ENCODE results near the gene ATP10A. TPM values are rescaled to one million over a fixed set of nuclear protein-coding genes. Genes with fewer than 3 reads are reported as not detected.
"Not testable (repeated sequence)": the region's sequence is repeated elsewhere in the genome, so short reads cannot be mapped to it uniquely, and the experiment has no call there.

Gene ATP10A
- total RNA-seq, 1 donor from 2014 or later, result 44.4 TPM

GRCh38 chr15:25862472-25863110, 536 bp downstream of the ATP10A start:
- Mint-ChIP-seq H3K9me3 (no peaks in the 10 kb centered on the region), H3K27me3 (ENCODE audit: low read depth) (peaks cover 11% of the 10 kb centered on the region), H3K27ac (peak overlapping the region; percentile 88), H3K4me3 (ENCODE audit: low read depth) (peak overlapping the region; percentile 92), H3K4me1 (ENCODE audit: low read depth) (peaks cover 40% of the 10 kb centered on the region), H3K36me3 (ENCODE audit: low read depth) (peaks cover 33% of the 10 kb centered on the region)
- intact Hi-C loops (cut with micrococcal nuclease), result loop anchor here (1.0 to 10.0 kb wide), 5 partner anchors 16 to 425 kb away; partner anchors contain the start of gene UBE3A
- DNase-seq (ENCODE audit: low spot score), result peak; percentile 34

DNA sequence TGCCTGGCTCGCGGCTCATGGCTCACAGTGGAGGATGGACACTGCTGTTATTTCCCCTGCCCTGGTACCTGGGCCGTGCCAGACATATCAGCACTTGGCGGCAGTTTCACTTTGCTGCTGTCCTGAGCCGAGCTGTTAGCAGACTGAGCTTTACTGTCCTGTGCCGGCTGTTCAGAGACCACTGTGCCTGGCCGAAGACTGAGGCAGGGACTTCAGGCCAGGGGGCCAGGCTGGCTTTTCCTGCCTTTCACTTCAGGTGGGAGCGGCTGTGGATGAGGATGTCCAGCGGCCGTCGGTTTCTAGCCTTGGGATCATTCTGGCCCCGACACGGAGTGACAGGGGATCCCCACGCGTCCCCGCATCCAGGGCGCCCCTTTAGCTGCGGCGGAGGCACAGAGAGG, 1.1 kb downstream of the ATP10A start:
- intact Hi-C loops (cut with micrococcal nuclease), result loop anchor here (2.0 to 10.0 kb wide), 4 partner anchors 15 to 425 kb away; partner anchors contain the start of gene UBE3A
- Mint-ChIP-seq H3K36me3 (ENCODE audit: low read depth) (peaks cover 38% of the 10 kb centered on the region), H3K27me3 (ENCODE audit: low read depth) (peaks cover 11% of the 10 kb centered on the region), H3K9me3 (no peaks in the 10 kb centered on the region), H3K4me3 (ENCODE audit: low read depth) (peak overlapping the region; percentile 92), H3K27ac (peak overlapping the region; percentile 92), H3K4me1 (ENCODE audit: low read depth) (peaks cover 42% of the 10 kb centered on the region)
- no peak for DNase-seq (ENCODE audit: low spot score)

DNA sequence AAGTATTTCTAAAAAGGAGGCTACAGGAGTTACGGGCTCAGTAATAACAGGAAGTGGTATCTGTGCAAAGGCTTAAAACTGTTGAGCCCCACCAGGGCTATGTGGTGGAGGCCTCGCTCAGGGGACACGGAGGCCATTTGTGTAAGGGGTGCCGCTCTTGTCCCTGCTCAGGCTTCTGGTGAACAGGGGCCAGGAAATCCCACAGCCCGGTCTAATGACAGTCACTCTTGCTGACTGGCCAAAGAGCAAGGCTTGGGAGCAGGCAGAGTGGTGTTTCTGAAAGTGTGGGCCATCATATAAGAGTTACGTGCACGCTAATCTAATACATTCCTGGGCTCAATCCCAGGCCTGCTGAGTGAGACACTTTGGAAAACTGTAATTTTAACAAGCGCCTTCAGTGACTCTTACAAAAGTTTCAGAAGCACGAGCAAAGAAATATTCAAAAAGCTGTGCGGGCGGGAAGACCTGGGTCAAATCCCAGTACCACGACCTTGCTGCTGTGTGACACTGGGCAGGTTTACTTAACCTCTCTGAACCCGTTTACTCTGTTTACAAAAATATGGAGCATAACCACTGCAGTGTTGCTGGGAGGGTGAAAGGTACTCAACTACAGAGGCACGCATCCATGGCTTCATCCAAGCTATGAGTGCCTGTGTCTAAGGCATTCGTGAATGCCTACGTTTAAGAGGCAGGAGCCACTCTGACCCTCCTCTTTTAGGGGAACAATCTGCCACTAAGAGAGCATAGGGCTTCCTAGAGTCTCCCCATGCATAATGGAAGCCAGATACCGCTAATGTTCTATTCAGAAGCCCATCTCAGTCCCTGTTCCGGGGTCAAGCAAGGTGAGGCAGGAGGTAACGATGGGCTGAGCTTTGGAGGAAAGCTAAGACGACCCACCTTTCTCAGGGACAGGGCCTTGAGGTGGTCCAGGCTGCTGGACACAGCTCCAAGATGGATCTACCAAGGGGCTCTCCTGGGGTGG, 2.0 kb downstream of the ATP10A start:
- no peaks in the 10 kb centered on the region for H3K9me3 Mint-ChIP-seq
- intact Hi-C loops (cut with micrococcal nuclease), result loop anchor here (5.0 to 10.0 kb wide), 3 partner anchors 71 to 424 kb away; partner anchors contain the start of gene UBE3A

GRCh38 chr15:25859838-25860645, 3.1 kb downstream of the ATP10A start:
- H3K27ac Mint-ChIP-seq, result peak overlapping the region; percentile 92
- H3K9me3 Mint-ChIP-seq, result peaks cover 4% of the 10 kb centered on the region
- peak overlapping the region; percentile 92 for H3K4me3 Mint-ChIP-seq (ENCODE audit: low read depth)
- H3K27me3 Mint-ChIP-seq (ENCODE audit: low read depth), result no peaks in the 10 kb centered on the region
- peaks cover 59% of the 10 kb centered on the region for H3K4me1 Mint-ChIP-seq (ENCODE audit: low read depth)
- intact Hi-C loops (cut with micrococcal nuclease), result loop anchor here (1.0 to 10.0 kb wide), 4 partner anchors 9 to 423 kb away; partner anchors contain the start of gene UBE3A
- peaks cover 58% of the 10 kb centered on the region for H3K36me3 Mint-ChIP-seq (ENCODE audit: low read depth)
- DNase-seq (ENCODE audit: low spot score), result peak; percentile 29

More for the DNA sequence above, 2.0 kb downstream of the ATP10A start:
- H3K27ac Mint-ChIP-seq, result peak overlapping the region; percentile 92
- H3K27me3 Mint-ChIP-seq (ENCODE audit: low read depth), result peaks cover 3% of the 10 kb centered on the region
- peak; percentile 35 for DNase-seq (ENCODE audit: low spot score)
- H3K4me3 Mint-ChIP-seq (ENCODE audit: low read depth), result peak overlapping the region; percentile 92
- peaks cover 47% of the 10 kb centered on the region for H3K36me3 Mint-ChIP-seq (ENCODE audit: low read depth)
- peaks cover 50% of the 10 kb centered on the region for H3K4me1 Mint-ChIP-seq (ENCODE audit: low read depth)

DNA sequence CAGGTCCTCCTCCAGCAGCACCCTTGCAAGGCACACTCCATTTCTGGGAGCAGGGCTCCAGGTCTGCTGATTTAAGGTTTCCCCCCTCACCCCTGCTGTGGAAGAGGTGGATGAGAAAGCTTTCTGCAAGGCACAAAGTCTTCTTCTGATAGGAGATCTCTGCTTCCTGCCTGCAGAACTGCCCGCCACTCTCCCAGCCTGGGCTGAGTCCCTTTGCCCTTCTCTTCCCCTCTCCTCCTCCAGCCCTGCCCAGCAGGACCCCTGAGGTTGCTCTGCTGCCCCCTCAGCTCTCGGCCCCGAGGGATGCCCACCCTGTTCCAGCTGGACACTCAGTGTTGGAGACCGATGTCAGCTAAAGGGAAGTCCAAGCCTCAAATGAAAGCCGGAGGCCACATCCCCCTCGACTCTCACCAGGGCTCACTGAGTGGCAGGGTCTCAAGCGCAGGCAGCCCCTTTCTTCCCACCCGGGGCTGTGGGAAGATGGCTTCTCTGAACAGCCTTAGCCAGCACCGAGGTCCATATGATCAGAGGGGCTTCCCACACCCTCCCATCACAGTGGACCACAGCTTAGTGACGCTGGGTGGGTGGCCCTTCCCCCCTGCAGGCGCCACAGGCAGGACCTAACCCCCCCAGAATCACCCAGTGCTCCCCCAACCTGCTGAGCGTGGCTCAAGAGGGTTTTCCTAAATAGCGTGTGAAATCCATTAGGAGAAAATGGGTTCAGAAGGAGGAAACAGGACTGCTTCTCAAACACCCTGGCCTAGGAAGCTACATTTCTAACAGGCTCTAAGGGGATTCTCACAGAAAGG, 4.0 kb downstream of the ATP10A start:
- no peaks in the 10 kb centered on the region for H3K27me3 Mint-ChIP-seq (ENCODE audit: low read depth)
- no peak for DNase-seq (ENCODE audit: low spot score)
- peak overlapping the region; percentile 92 for H3K27ac Mint-ChIP-seq
- H3K9me3 Mint-ChIP-seq, result peaks cover 4% of the 10 kb centered on the region
- H3K36me3 Mint-ChIP-seq (ENCODE audit: low read depth), result peaks cover 66% of the 10 kb centered on the region
- H3K4me3 Mint-ChIP-seq (ENCODE audit: low read depth), result peak overlapping the region; percentile 92
- peaks cover 67% of the 10 kb centered on the region for H3K4me1 Mint-ChIP-seq (ENCODE audit: low read depth)
- intact Hi-C loops (cut with micrococcal nuclease), result loop anchor here (1.0 kb wide), 1 partner anchor 8 kb away; no protein-coding TSS in a partner anchor

DNA sequence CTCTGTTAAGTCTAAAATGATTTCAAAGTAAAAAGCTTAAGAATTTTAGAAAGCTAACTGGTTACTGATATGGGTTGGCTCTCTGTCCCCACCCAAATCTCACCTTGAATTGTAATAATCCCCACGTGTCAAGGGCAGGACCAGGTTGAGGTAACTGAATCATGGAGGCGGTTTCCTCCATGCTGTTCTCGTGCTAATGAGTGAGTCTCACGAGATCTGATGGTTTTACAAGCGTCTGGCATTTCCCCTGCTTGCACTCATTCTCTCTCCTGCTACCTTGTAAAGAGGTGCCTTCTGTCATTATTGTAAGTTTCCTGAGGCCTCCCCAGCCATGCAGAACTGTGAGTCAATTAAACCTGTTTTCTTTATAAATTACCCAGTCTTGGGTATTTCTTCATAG, 7.1 kb downstream of the ATP10A start:
- DNase-seq (ENCODE audit: low spot score); intact Hi-C loops (cut with micrococcal nuclease); H3K9me3 Mint-ChIP-seq; H3K4me3 Mint-ChIP-seq (ENCODE audit: low read depth); H3K27me3 Mint-ChIP-seq (ENCODE audit: low read depth): not testable (repeated sequence)
- peaks cover 76% of the 10 kb centered on the region for H3K36me3 Mint-ChIP-seq (ENCODE audit: low read depth)
- H3K4me1 Mint-ChIP-seq (ENCODE audit: low read depth), result peaks cover 83% of the 10 kb centered on the region
- peak overlapping the region; percentile 56 for H3K27ac Mint-ChIP-seq

DNA sequence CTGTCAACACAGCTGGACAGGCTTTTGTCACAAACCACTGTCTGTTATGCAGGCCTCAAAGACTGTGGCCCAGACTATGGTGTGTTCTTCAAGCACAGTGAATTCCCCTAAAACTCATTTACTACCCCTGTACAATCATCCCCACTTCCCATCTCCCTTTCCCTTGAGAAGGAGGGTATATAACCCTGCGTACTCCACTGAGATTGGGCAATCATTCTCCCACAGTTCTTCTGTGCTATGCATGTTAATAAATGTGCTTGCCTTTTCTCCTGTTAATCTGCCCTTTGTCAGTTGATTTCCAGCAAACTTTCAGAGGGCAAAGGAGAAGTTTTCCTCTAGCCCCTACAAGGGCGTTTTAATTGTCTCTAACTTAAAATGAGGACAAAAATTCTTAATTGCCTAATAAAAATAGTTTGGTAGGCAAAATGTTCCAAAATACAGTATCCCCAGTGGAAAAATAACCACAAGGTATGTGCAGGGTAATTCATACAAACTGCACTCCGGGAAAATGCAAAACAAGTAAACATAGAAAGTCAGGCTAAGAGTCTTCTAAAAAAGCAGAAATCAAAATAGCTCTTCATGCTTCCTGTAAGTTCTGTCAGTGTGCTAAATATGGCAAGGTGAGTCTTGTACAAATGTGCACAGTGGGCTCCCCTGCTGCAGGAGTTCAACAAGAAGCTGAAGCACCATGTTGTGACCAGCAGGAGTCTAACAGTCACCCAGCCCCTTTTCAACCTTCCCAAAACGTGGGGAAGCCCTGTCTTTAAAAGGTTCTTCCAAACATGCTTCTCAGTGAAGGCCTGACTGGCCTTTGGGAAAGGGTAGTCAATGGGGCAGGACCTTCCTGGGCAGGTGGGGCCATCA, 10.2 kb downstream of the ATP10A start:
- no peak for DNase-seq (ENCODE audit: low spot score)
- Mint-ChIP-seq H3K27ac (peak overlapping the region; percentile 84), H3K9me3 (peaks cover 4% of the 10 kb centered on the region), H3K36me3 (ENCODE audit: low read depth) (peaks cover 54% of the 10 kb centered on the region), H3K4me3 (ENCODE audit: low read depth) (peak overlapping the region; percentile 49), H3K27me3 (ENCODE audit: low read depth) (no peaks in the 10 kb centered on the region), H3K4me1 (ENCODE audit: low read depth) (peaks cover 77% of the 10 kb centered on the region)
- intact Hi-C loops (cut with micrococcal nuclease), result no loop called here

DNA sequence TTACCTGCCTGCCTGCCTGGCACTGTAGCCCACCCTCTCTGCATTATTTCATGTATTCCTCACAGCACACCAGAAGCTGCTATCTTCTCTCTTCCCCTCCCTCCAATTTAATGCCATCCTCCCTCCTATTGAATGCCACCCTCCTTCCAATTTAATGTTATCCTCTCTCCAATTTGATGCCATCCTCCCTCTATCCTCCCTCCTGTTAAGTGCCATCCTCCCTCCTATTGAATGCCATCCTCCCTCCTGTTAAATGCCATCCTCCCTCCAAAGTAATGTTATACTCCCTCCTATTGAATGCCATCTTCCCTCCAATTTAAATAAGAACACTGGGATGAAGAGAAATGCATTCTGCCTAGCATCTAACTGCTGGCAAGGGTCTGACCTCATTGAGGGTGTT, 11.1 kb downstream of the ATP10A start:
- Mint-ChIP-seq H3K4me3 (ENCODE audit: low read depth) (peak overlapping the region; percentile 49), H3K9me3 (peaks cover 4% of the 10 kb centered on the region), H3K36me3 (ENCODE audit: low read depth) (peaks cover 47% of the 10 kb centered on the region), H3K27ac (peak overlapping the region; percentile 84), H3K27me3 (ENCODE audit: low read depth) (no peaks in the 10 kb centered on the region), H3K4me1 (ENCODE audit: low read depth) (peaks cover 81% of the 10 kb centered on the region)
- no peak for DNase-seq (ENCODE audit: low spot score)
- intact Hi-C loops (cut with micrococcal nuclease), result no loop called here

DNA sequence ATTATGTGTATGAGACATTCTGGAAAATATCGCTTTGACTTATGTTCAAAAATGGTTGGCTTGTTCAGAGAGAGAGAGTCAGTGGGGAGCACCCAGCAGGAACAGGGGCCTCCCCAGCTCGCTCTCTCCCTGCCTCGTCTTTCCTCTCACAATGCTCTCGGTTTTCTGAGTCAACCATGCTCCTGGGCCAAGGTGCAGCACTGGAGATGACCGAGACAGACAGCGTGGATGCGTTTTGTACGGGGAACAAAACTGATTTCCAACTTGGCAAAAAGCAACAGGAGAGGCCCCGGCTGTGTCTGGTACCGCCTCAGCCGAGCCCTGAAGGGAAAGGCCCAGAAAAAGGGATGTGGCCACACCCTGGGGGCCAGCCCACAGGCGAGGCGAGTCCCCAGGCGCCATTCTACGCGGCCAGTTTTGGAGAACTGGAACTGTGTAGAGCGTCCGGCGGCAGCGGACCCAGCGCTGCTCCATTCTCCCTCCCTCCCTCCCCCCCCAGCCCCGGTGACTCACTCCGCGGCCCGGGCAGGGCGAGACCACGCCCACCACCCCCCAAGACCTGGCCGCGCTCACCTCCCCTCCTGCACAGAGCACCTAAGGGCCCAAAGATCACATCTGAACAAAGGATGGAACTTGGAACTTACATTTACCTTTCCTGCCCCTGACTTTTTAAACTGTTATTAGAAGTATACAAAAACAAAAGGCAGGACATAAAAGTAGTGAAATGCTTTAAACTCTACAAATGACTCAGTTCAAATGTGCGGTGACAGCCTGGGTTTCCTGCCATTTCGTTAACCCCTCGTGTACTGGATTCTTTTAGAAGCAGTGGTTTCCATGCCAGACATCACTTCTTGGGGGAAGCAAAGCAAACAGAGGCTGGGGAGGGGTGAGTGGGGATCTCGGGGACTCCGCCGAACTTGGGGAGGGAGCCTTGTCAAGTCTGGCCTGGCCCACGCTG, 12.7 kb downstream of the ATP10A start:
- peaks cover 2% of the 10 kb centered on the region for H3K9me3 Mint-ChIP-seq
- peaks cover 44% of the 10 kb centered on the region for H3K36me3 Mint-ChIP-seq (ENCODE audit: low read depth)
- peak overlapping the region; percentile 92 for H3K4me3 Mint-ChIP-seq (ENCODE audit: low read depth)
- no peaks in the 10 kb centered on the region for H3K27me3 Mint-ChIP-seq (ENCODE audit: low read depth)
- peak overlapping the region; percentile 99 for H3K27ac Mint-ChIP-seq
- DNase-seq (ENCODE audit: low spot score), result peak; percentile 60
- intact Hi-C loops (cut with micrococcal nuclease), result loop anchor here (1.0 to 2.0 kb wide), 4 partner anchors 9 to 60 kb away; no protein-coding TSS in a partner anchor
- H3K4me1 Mint-ChIP-seq (ENCODE audit: low read depth), result peaks cover 82% of the 10 kb centered on the region

Data from activated T-helper 2 cell treated with anti-CD3 and anti-CD28 coated beads, Interferon-gamma antibody, Interleukin-2, Interleukin-4, amounts not matched to agents 10 μg/mL and 5 μg/mL and 100 μg/mL, durations not matched to agents 14 hours and 24 hours and 36 hours (primary cell).